ENCODE results near the gene TAX1BP3.
"Not testable (repeated sequence)": the region's sequence is repeated elsewhere in the genome, so short reads cannot be mapped to it uniquely, and the experiment has no call there.

TAX1BP3 gene

GRCh38 chr17:3668279-3669084 lies at the start of gene TAX1BP3, which contains the start of gene EMC6:
TSS of gene TAX1BP3 (minus strand) at chr17:3668578. CDS start at chr17:3668526, 52 bp downstream.
TSS of gene EMC6 (plus strand) at chr17:3668812. CDS start at chr17:3669147, 335 bp downstream.
- peak; percentile 97 for DNase-seq (ENCODE audit: low spot score)

- DNase-seq (ENCODE audit: low spot score) = no peak
These were observed 46.9 kb upstream of the TAX1BP3 start for GRCh38 chr17:3715296-3715695.

- DNase-seq (ENCODE audit: low spot score) = no peak
These were observed 44.6 kb upstream of the TAX1BP3 start for GRCh38 chr17:3712811-3713463.

- peak; percentile 90 for DNase-seq (ENCODE audit: low spot score)
These were observed 42.6 kb upstream of the TAX1BP3 start for GRCh38 chr17:3710951-3711383.

- no peak for DNase-seq (ENCODE audit: low spot score)
These were observed 40.0 kb upstream of the TAX1BP3 start for GRCh38 chr17:3708366-3708765.

GRCh38 chr17:3705718-3705984 lies 37.3 kb upstream of the TAX1BP3 start:
- DNase-seq (ENCODE audit: low spot score) = not testable (repeated sequence)

- DNase-seq (ENCODE audit: low spot score) = no peak
These were observed 36.7 kb upstream of the TAX1BP3 start for GRCh38 chr17:3704931-3705717.

GRCh38 chr17:3702041-3702539 lies 33.7 kb upstream of the TAX1BP3 start:
- DNase-seq (ENCODE audit: low spot score) = not testable (repeated sequence)

GRCh38 chr17:3699951-3700350 lies 31.6 kb upstream of the TAX1BP3 start:
- no peak for DNase-seq (ENCODE audit: low spot score)

GRCh38 chr17:3698139-3698538 lies 29.8 kb upstream of the TAX1BP3 start:
- DNase-seq (ENCODE audit: low spot score) = no peak

- no peak for DNase-seq (ENCODE audit: low spot score)
These were observed 28.7 kb upstream of the TAX1BP3 start for GRCh38 chr17:3697103-3697476.

- DNase-seq (ENCODE audit: low spot score) = peak; percentile 44
These were observed 27.5 kb upstream of the TAX1BP3 start, which contains the start of gene P2RX5 for GRCh38 chr17:3695723-3696411. TSS of gene P2RX5 (minus strand) at chr17:3696155. CDS start at chr17:3696005, 150 bp downstream.

GRCh38 chr17:3695129-3695722 lies 26.8 kb upstream of the TAX1BP3 start:
- DNase-seq (ENCODE audit: low spot score) = no peak

- no peak for DNase-seq (ENCODE audit: low spot score)
These were observed 25.5 kb upstream of the TAX1BP3 start for GRCh38 chr17:3693829-3694231.

- DNase-seq (ENCODE audit: low spot score) = no peak
These were observed 24.8 kb upstream of the TAX1BP3 start for GRCh38 chr17:3693141-3693540.

- no peak for DNase-seq (ENCODE audit: low spot score)
These were observed 24.0 kb upstream of the TAX1BP3 start for GRCh38 chr17:3692346-3692745.

- no peak for DNase-seq (ENCODE audit: low spot score)
These were observed 23.3 kb upstream of the TAX1BP3 start for GRCh38 chr17:3691617-3692067.

- no peak for DNase-seq (ENCODE audit: low spot score)
These were observed 21.8 kb upstream of the TAX1BP3 start for GRCh38 chr17:3690094-3690715.

- no peak for DNase-seq (ENCODE audit: low spot score)
These were observed 21.1 kb upstream of the TAX1BP3 start for GRCh38 chr17:3689262-3690093.

GRCh38 chr17:3688852-3689261 lies 20.5 kb upstream of the TAX1BP3 start:
- DNase-seq (ENCODE audit: low spot score) = no peak
